IPS-NIHi7 (cell line): ENCODE data around the gene PIGM.

Source experiments
- DNase-seq: peaks from one replicate; pipeline ENCODE4 v3.0.0; 2012; ENCODE audit warnings: mixed read lengths; ENCODE audit errors: extremely low spot score

Gene PIGM

DNA sequence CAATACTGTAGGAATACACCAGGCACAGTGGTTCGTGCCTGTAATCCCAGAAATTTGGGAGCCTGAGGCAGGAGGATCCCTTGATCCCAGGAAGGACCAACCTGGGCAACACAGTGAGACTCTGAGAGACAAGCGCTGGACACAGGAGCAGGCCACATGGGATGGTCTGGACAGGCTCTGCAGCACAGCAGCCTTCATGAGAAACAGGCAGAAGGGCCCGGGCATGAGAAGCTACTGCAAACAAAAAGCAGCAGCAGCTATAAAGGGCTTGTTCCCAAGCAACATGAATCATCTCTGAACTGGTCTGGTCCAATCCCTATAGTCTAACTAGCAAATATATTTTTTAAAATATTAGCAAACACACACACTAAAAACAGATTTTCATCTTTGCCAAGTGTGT is 42.2 kb downstream of the PIGM start:
- DNase-seq = no peak

DNA sequence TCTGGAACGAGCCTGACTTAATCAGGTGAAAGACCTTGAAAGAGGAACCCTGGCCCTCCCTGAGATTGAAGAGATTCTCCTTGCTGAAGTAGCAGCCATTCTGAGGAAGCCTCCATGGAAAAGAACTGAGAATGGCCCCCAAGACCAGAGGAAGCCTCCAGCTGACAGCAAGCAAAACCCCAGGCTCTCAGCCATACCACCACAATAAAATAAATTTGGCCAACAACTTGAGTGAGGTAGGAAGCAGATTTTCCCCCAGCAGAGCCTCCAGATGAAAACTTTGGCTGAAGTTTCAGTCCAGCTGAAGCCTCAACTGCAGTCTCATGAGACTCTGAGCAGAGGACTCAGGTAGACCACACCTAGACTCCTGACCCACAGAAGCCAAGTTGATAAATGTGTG is 43.8 kb downstream of the PIGM start:
- no peak for DNase-seq

DNA sequence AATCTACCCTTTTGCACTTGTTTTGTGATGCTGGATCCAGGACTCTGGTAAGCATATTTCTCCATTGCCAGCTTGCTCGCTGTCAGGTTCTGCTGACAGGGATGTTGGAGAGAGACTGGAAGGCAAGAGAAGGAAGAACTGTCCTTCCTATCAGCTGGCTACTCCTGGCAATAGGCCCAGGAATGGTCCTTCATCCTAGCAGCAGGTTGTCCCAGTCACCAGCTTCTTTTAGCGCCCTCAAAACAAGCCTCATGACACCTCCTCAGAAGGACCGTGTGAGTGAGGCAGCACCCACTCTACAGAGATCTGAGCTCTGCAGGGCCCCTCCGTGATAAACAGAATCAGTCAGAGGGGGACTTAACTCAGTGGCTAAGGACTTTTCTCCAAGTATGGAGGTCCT is 44.6 kb downstream of the PIGM start:
- DNase-seq = no peak

DNA sequence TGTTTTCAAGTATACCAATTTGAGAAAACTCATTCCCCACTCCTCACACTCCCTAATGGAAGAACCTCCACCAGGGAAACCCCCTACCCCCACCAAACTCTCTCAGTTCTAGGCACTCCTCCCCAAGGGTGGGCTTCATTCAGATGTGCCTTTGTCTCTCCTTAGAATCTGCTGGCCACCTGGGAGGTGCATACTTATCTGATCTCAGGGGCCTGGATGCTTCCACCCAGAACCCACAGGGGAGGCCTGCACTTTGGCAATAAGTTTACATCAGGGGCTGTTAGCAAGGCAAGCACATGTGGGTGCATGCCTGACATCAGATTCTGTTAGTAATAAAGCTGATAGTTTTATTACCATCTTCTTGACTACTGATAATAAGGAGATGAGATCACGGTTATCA is 45.3 kb downstream of the PIGM start:
- no peak for DNase-seq

DNA sequence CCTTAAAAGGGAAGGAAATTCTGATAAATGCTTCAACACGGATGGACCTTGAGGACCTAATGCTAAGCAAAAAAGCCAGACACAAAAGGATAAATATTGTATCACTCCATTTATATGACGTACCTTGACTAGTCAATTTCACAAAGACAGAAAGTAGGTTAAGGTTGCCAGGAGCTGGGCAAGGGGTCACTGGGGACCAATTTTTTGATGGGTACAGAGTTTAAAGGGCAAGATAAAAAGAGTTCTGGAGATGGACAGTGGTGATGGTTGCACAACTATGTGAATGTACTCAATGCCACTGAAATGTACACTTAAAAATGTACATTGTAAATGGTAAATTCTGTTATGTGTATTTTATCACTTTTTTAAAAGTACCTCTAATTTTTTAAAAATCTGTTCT is 45.7 kb downstream of the PIGM start:
- no peak for DNase-seq

DNA sequence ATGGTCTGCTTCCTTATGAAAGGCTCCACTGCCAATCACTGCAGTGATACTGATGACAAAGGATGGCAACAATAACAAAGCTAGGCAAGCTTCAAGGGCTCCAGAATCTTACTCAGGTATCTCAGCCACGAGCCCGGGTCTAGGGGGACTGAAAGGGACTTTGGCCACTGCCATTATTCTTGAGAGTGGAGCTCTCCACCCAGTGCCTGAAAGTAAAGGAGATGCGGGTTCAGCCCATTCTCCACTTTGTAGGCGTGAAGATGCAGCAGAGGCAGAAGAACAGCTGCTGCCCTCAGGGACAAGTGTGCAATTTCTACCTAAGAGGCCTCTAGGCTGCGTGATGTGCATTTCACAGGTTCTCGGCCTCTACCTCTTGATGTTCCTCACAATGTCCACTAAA is 46.3 kb downstream of the PIGM start:
- no peak for DNase-seq

DNA sequence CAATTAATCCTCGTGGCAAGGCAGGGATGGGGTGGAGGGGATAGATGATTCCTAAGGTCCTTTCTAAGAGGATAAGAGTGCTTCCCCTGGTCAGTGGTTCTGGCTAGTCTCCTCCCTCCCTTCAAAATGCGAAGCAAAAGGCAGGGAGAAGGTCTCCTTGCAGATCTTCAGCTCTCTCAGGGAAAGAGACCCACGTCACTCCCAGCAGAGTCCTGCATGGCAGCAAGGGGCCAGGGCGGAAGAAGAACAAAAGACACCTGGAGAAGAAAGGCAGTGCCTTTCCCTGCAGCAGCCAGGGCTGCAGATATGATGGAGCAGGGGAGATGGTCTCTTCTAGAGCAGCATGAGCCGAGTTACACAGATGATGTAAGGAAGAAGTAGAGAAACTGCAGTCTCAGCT is 48.1 kb downstream of the PIGM start:
- no peak for DNase-seq

DNA sequence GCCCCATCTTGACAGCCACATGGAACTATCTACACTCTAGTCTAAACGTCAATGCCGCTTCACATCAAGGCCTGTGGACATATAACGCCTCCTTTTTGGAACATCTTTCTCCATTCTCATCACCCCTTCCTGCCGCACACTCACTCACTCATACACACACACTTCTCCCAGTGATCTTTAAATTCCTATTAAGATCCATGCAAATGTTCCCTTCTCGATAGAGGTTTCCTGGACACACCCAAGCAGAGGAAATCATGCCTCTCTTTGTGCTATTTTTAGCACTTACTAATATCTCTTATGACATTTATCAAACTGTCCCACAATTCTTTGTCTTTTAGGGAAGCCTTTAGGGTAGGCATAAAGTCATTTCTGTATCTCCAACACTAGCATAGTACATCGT is 49.5 kb downstream of the PIGM start:
- no peak for DNase-seq

DNA sequence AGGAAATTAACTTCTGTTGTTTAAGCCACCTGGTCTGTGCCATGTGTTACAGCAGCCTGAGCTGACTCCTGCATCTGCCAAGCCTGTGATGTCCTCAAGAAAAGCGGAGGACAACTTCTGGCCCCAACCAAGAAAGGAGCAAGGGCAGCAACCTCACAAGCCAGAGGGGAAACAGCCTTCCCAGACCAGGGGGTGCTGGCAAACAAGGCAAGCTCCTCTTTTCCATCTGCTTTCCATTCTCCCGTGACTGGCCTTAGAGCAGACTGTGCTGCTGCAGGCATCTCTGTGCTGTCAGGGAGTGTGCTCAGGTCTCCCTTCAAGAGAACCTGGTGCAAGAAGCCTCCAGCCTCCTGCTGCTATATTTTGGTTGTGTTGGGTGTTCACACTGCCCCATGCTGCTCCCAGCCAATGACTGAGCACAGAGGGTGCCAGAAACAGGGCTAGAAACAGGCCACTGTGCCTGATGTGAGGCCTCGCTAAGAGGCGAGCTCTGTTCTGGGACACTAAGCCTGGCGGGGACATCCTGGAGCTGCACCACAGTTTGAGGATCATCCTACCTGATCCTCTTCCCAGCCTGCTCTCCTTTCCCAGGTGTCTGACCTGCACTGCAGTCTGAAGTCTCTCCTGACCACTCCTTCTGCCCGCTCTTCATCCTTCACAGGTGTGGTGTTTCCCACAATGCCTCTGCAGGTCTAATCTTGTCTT is 50.3 kb downstream of the PIGM start:
- no peak for DNase-seq

DNA sequence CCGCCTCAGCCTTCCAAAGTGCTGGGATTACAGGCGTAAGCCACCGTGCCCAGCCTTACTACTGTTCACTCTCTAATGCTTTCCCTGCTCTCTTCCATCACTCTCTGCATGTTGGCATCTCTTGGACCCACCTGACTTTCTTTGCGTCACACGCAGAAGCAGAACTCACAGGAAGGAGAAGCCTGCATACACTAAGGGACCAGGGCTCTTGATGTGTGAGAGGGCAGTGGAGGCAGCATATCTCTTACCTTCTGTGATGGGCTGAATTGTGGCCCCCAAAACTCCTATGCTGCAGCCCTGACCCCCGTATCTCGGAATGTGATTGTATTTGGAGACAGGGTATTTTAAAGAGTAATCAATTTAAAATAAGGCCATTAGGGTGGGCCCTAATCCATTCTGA is 51.0 kb downstream of the PIGM start:
- DNase-seq = no peak

DNA sequence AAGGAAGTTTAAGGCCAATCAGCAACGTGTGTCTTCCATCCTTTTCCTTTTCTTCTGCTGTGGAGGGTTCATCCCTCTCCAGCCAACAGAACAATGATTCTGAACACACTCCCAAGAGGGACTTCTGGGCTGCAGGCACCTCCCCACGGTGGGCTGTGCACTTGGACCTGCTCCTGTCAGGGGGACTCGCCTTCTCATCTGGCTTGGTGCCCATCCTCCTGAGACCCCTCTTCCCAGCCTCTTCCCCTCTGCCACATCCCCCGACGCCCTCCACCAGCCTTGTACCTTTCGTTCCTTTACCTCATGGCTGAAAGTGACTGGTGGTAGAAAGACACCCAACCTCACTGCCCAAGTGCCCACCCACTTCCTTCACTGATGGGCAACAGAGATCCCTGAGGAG is 51.7 kb downstream of the PIGM start:
- no peak for DNase-seq

DNA sequence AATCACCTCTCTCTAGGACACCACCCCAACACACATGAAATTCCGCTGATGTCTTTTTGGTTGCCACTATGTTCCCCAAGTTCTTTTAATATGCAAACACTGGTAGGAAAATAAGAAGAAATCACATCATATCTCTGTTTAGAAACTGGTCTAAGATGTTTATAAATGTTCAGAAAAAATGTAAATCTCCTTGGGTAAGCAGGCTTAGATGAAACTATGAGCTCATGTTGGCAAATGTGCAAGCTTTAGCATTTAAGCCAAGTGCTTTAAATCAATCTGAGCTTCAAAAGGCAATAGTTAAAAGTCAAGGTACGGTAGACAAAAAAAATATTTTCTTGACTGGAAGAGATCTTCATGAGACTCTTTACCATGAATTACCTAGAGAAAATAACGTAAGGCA is 52.5 kb downstream of the PIGM start:
- no peak for DNase-seq

DNA sequence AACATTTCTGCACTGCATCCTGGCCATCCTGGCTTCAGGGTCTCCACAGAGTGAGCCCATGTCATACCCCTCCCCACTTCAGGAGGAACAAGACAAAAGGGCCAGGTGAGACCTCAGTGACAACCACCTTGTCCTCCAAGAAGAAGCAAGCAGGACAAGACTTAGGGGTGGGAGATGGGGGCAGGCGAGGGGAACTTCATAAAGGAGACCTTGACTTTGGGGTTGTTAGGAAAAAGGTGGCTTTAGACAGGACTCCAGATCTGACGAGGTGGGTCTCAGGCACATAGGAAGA is 53.7 kb downstream of the PIGM start:
- DNase-seq = no peak

DNA sequence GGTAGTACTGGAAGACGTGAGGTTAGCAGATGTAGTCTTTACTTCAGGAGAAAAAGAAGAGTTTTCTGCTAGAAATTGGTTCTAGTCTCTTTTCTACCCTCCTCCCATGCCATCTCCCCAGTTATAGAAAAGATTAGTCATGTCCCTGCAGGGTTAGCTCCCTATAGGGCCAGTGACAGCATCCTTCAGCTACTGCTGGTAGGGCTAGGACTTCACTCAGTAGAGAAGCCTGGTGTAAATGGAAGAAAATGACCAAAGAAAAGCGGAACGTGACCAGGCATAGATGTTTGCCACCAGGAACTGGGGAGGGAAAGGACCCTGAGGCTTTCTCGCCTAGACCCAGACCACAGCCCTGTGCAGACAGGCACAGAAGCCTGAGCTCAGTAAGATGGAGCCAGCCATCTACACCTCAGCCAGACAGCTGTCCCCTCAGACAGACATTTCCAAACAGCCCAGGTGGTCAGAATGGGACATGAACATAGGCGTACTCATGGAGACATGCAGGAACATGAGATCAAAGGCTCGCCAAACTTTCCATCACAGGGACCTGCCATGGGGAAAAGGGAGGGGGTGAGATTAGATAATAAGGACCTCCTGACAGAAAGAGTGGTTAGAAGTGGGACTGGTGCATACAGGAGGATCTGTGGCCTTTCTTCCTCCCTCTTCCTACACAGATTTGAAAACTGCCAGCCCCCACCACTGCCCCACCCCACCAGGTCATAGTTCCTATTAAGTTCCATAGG is 54.3 kb downstream of the PIGM start:
- DNase-seq = no peak
